NCI-H526 treated with DMSO at 0.1 percent for 48 hours (cell line): ENCODE results near the gene RFTN2.
"Not testable (repeated sequence)": the region's sequence is repeated elsewhere in the genome, so short reads cannot be mapped to it uniquely, and the experiment has no call there.

Source experiments
- DNase-seq: peaks from one replicate; lab custom pipeline; 2025; lab: John Stamatoyannopoulos, UW

Gene RFTN2

DNA sequence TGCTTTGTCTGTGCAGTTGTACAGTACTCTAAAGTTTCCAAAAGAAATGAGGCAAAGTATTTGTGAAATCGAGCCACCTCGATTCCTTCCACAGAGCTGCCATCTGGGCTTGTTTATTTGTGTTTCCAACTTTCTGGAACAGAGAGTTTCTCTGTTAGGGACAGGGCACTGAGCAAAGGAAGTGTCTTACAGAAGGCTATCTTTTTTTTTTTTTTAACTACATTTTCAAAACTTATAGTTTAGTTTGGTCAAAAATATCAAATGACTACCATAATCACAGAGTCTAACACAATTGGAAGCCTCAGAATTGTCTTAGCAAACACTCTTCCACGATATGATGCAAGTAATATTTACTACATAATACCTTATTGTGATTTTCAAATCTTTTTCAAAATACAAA lies 796 bp downstream of the RFTN2 start:
- no peak for DNase-seq

- DNase-seq = no peak
These were observed 1.3 kb downstream of the RFTN2 start for GRCh38 chr2:197674060-197674459.

DNA sequence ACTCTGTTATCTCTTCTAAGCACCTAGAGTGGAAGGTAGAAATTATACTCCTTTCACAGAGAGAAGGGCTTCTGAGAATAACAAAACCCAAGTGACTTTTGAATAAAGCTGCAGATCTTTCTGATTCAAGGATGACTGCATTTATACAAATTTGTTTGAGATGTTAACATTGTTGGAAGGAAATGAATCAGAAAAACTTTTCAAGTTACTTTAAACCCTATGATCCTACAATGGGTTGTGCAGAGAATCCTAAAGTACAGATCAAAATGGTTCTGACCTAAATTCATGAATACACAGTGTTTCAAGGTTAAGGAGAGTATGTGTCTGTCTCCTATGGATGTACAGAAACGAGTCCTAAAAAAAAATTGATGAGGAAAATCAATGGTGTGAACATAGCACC lies 1.8 kb downstream of the RFTN2 start:
- DNase-seq = no peak

DNA sequence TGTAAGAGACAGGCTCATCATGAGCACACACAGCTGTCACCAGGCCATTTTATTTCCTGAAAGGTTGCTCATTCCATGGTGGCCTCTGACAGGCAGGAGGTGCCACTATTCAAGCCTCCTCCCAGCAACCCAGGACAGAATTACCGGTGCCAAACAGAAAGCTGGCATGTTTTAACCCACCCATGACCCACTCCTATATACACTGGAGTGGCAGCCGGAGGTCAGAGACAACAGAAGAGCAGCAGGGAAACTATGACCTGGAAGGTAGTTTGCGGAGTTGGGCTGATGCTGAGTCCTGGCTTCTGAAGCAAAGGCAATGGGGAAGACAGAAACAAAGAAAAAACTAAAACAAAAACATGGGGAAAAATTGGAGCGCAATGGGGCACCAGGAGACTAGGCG lies 2.3 kb downstream of the RFTN2 start:
- DNase-seq = no peak

DNA sequence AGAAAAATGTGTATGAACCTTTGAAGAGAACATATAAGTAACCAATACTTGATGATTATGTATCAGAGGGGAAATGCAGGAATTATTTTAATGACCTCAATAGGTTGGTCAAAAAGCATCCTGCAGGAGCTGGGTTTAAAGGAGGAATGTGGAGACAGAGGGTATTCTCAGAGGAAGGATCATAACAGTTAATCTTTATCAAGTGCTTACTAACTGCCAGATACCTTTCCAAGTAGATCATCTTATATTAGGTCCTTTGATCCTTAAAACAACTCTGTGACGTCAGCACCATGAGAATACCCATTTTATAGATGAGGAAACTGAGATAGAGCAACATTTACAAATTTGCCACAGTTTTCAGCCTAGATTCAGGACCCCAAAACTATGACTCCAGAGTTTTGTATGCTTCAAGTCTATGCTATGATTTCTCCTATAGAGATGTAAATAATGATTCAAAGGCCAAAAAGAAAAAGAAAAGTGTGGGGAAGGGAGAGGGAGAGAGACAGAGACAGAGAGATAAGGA lies 3.0 kb downstream of the RFTN2 start:
- no peak for DNase-seq

DNA sequence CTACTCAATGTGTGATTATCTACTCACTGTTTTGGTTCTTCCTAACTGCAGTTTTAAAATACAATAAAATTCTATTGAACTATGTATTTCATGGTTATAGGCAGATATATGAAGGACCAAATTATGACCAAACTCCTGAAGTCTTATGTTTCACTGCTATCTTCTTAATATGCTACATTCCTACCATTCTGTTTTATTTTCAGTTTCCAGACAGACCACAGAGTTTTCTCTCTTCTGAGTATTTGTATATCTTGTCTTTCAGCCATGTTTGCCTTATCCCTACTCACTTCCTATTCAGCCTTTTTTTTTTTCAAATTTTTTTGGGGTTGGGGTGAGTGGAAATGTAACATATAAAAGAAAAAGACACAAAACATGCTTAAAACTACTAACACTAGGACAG lies 6.3 kb downstream of the RFTN2 start:
- no peak for DNase-seq

GRCh38 chr2:197668296-197668695 lies 7.1 kb downstream of the RFTN2 start:
- no peak for DNase-seq

- no peak for DNase-seq
These were observed 9.1 kb downstream of the RFTN2 start for GRCh38 chr2:197666277-197666676.

GRCh38 chr2:197661626-197662025 lies 13.8 kb downstream of the RFTN2 start:
- DNase-seq = peak; percentile 85

GRCh38 chr2:197657562-197657961 lies 17.8 kb downstream of the RFTN2 start:
- DNase-seq = peak; percentile 5

DNA sequence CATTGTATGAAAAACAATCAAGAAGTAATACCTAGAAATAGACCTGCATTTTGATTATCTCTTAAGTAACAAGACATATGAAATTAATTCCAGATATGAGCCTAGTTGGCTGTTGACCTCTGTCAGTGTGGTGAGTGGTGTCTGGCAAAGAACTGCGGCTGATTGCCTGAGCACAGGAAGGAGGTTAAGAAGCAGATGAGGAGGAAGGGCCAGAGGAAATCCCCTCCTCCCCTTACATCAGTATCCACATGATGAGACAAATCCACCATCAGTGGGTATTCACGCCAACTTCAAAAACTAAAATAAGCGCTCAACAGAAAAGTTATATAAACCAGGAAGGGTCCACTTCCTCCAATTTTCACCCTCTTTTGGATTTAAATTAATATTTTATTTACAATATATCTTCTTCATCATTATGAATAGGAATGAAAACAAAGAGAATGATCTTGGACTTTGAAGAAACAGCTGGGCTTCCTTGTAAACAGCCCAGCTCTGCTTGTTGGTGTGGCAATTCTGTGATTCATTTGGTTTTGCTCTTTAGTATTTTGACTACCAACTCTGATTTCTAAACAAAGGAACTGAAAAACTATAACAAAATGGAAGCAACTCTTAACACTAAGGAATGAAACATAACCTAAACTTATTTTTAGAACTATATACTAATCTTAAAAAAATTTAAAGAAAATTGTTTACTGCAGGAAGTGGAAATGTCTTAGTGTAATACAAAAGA lies 27.3 kb downstream of the RFTN2 start:
- no peak for DNase-seq

GRCh38 chr2:197641666-197642065 lies 33.7 kb downstream of the RFTN2 start:
- no peak for DNase-seq

- not testable (repeated sequence) for DNase-seq
These were observed 34.7 kb downstream of the RFTN2 start for GRCh38 chr2:197640571-197641122.

GRCh38 chr2:197633109-197633657 lies 42.2 kb downstream of the RFTN2 start:
- no peak for DNase-seq

DNA sequence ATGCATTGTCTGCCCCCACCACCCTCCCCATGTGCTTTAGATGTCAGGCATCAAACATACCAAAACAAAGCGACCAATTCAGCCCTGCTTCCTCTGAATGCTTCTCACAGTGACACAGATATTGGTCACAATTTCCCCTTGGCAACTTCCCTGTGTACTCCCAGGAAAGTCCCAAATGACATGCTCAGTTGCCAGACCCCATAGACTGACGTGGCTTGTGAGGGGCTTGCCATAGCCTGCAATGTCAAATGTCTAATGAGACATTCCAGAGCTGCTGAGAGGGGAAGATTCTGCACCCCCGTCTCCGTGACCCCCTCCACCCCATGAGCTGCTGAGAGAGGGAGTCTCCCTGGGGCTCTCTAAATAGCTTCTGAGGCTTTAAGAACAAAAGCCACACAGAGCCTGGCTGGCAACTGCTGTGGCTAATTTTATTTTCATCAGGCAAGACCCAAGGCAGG lies 47.3 kb downstream of the RFTN2 start:
- no peak for DNase-seq

- DNase-seq = no peak
These were observed 48.3 kb downstream of the RFTN2 start for GRCh38 chr2:197626965-197627625.

DNA sequence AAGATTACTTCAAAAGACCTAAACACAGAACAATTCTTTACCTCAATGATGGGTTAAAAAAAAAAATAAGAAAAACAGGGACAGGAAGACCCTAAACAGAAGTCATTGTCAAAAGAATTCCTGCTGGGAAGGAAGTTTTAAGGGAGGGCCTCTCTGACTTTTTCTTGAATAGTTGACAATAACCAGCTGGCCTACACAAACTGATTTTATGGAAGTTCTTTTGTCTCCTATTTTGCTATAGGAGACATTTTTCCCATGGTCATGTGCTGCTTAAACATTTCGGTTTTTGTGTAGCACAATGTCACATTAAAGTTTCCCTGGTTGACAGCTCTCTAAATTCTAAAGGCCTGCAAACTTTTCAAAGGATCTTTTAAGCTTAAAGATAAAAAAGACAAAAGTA lies 55.3 kb downstream of the RFTN2 start:
- DNase-seq = no peak

DNA sequence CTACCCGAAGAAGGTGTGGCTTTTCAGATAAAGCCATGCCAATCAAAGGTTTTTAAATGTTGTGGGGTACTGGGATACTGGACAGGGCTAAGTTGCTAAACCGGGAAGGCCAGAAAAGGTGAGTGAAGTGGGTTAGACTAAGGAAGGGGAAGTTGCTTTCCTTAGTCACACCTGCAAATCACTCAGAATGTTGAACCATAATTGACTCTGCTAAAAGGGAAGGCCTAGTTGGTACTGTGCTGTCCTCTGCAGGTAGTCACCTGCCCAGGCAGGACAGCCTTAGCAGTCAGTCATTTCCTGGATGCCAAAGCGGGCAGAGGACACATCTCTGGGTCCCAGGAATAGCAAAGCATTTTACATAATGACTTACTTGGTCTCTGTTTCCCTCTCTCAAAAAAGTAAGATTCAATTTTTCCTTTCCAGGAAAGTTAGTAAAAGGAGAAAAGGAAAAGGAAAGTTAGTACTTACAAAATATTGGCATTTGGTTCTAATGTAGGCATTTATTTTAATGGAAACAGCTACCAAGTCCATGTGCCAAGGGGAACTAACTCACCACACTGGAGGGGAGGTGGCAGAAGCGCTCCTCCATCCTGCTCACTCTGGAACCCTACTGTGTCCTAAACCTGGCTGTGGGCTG lies 60.3 kb downstream of the RFTN2 start:
- DNase-seq = no peak

DNA sequence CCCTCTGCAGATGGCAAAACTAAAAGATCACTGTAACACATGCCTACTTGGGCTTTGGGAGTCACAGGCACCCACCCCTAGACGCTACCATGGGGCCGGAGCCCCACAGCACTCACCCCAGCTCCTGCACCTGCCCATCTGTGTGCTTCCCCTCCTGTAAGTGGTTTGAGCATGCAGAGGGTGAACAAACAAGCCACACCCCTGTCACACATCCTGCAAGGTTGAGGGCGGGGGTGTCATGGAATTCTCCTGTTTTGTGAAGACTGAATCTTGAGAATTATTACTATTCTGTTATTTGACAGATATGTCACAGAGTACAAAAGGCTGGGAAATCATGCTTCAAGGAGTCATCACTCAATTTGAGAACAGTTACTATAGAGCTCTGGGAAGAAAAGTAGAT lies 60.9 kb downstream of the RFTN2 start:
- DNase-seq = no peak

DNA sequence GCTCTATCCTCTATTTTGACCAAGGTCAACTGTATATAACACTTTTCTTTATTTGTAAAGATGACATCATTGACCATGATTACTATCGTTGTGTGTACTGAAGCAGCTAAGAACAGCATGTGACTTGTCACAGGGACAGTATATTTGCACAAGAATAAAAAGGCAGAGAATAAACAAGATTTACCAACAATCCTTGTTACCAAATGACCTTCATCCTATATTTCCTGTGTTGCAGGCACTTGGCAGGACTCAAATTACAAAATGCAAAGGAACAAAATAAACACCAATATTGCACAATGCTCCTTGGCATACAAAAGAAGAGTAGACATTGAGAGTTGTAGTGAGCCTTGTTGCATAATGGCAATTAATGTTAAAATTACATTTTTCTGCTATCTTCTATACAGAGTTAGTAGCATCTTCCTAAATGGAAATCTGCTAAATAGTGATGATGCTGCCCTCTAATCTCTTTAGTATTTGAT lies 61.8 kb downstream of the RFTN2 start:
- no peak for DNase-seq

DNA sequence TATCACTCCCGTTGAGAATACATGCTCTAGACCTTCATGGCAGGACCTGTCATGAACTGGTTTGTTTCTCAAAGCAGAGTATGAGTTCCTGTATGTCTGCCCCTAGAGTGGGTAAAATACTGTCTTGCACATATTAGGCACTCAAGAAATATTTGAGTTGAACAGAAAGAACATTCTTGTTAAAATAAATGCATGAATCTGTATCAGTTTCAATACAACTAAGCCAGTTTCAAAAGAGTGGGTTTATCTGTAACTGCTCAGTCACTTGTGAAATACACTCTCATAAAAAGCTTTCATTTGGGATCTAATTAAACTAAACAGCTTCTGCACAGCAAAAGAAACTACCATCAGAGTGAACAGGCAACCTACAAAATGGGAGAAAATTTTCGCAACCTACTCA lies 69.2 kb downstream of the RFTN2 start:
- no peak for DNase-seq
